Central memory CD8-positive, alpha-beta T cell (primary cell): ENCODE measurements around the gene MROH7.

Experiments
- ATAC-seq: fragments of 150-1000 bp; cut with Tn5 transposase; replicated peaks from 2 replicates; pipeline ENCODE4 v1.10.0; 2022; ENCODE audit warnings: mild to moderate bottlenecking, moderate FRiP score, moderate number of reproducible peaks; ENCODE audit not compliant: poor library complexity, severe bottlenecking; ENCODE audit errors: extremely low read depth
- DNase-seq, 2 donors: peaks; one replicate each; pipeline ENCODE4 v3.0.0; 2021; ENCODE audit warnings: low spot score in 2 of 2
- H3K27ac Mint-ChIP-seq: one replicate; pipeline ENCODE4 v1.8.0; 2022; ENCODE audit warnings: low read depth, mild to moderate bottlenecking, moderate library complexity, mixed read lengths
- H3K27me3 Mint-ChIP-seq: one replicate; pipeline ENCODE4 v1.8.0; 2022; ENCODE audit warnings: mixed read lengths
- H3K36me3 Mint-ChIP-seq: one replicate; pipeline ENCODE4 v1.8.0; 2022; ENCODE audit warnings: mild to moderate bottlenecking, moderate library complexity, mixed read lengths; ENCODE audit not compliant: insufficient read depth
- H3K4me1 Mint-ChIP-seq: one replicate; pipeline ENCODE4 v1.8.0; 2022; ENCODE audit warnings: mixed read lengths
- H3K4me3 Mint-ChIP-seq: one replicate; pipeline ENCODE4 v1.8.0; 2022; ENCODE audit warnings: mild to moderate bottlenecking, moderate library complexity, mixed read lengths
- H3K9me3 Mint-ChIP-seq: one replicate; pipeline ENCODE4 v1.8.0; 2022; ENCODE audit warnings: mixed read lengths

MROH7 gene

GRCh38 chr1:54640863-54641836 lies at the start of gene MROH7:
MROH7 (plus strand) TSS chr1:54641786; CDS start chr1:54652927, 11,141 bp downstream.
- Mint-ChIP-seq H3K36me3 (peaks cover 1% of the 10 kb centered on the region), H3K27ac (no peak within 1 kb of the TSS), H3K27me3 (peaks cover 28% of the 10 kb centered on the region), H3K4me3 (no peak within 1 kb of the TSS), H3K4me1 (no peaks in the 10 kb centered on the region), H3K9me3 (peaks cover 6% of the 10 kb centered on the region)
- ATAC-seq (no peak), DNase-seq (no peak)

GRCh38 chr1:54593571-54594160 lies 47.9 kb upstream of the MROH7 start:
- no peaks in the 10 kb centered on the region for H3K36me3 Mint-ChIP-seq
- ATAC-seq (no peak), DNase-seq (no peak)
- no peak overlapping the region for H3K27ac Mint-ChIP-seq
- no peak overlapping the region for H3K4me3 Mint-ChIP-seq
- no peaks in the 10 kb centered on the region for H3K9me3 Mint-ChIP-seq
- H3K27me3 Mint-ChIP-seq = no peaks in the 10 kb centered on the region
- peaks cover 2% of the 10 kb centered on the region for H3K4me1 Mint-ChIP-seq

- Mint-ChIP-seq H3K4me1 (no peaks in the 10 kb centered on the region), H3K36me3 (no peaks in the 10 kb centered on the region), H3K4me3 (no peak overlapping the region), H3K9me3 (no peaks in the 10 kb centered on the region), H3K27me3 (no peaks in the 10 kb centered on the region), H3K27ac (no peak overlapping the region)
- no peak for DNase-seq
- ATAC-seq = no peak
Measured at GRCh38 chr1:54594463-54594862, 47.1 kb upstream of the MROH7 start.

DNA sequence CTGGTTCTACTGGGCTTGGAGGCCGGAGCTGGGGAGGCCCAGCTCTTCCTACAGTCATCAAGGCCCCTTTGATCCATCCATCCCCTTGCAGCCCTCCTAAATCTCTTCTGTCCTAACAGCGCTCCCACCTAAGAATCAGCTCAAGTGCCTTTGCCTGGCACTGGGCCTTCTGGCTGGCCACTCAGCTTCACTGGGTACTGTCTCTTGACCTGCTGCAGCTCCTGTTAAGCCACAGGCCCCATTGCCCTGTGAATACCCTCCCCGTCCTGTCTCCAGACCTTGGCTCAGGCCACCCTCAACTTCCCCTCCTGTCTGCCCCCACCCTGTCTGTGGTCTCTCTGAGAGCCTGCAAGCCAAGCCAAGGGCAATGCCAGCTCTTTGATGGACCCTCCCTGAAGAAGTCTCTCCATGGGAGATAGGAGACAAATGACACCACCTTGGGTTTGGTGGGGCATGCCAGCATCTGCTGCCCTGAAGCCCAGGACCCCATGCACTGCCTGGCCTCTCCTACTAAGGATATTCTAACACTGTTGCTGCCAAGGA lies 45.6 kb upstream of the MROH7 start:
- Mint-ChIP-seq H3K4me1 (no peaks in the 10 kb centered on the region), H3K9me3 (no peaks in the 10 kb centered on the region), H3K36me3 (no peaks in the 10 kb centered on the region), H3K27ac (no peak overlapping the region), H3K27me3 (no peaks in the 10 kb centered on the region), H3K4me3 (no peak overlapping the region)
- no peak for ATAC-seq
- DNase-seq = no peak

DNA sequence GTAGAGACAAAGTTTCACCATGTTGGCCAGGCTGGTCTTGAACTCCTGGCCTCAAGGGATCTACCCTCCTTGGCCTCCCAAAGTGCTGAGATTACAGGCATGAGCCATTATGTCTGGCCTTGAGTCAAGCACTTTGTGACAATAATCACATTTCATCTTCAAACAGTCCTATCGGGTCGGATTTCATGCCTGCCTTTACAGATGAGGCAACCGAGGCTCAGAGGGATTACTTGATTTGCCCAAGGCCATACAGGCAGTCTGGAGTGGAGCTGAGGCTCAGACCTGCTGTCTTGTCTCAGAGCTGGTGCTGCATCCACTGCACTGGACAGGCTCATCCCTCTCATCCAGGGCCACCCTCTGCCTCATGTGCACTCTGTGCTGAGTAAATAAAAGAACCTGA lies 44.8 kb upstream of the MROH7 start:
- no peak for ATAC-seq
- H3K27me3 Mint-ChIP-seq = no peaks in the 10 kb centered on the region
- H3K9me3 Mint-ChIP-seq = no peaks in the 10 kb centered on the region
- H3K4me1 Mint-ChIP-seq = no peaks in the 10 kb centered on the region
- no peak overlapping the region for H3K27ac Mint-ChIP-seq
- no peak for DNase-seq
- H3K36me3 Mint-ChIP-seq = no peaks in the 10 kb centered on the region
- no peak overlapping the region for H3K4me3 Mint-ChIP-seq

DNA sequence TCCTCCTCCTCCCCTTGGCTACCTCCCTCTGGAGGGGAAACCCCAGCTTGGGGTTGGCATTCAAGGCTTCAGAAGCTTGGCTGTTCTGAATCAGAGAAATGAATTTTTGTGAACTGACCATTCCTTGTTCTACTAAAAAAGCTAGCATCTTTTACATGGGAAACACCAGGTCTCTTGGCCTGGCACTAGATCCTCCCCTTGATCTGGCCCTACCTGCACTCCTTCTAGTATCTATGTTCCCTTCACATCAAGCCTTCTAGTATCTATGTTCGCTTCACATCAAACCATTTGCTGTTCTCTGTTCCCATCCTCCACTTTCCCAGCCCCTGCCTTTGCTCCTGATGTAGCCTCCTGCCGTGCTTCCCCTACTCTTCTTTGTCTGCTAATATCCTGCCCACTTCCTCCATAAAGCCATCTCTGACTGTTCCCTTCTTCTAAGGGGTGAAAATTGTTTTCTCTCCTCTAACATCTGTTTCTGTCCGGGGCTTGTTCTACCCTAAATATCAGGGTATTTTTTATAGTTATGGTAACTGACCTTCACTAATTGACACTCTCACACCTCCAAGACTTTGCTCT lies 44.0 kb upstream of the MROH7 start:
- ATAC-seq = no peak
- Mint-ChIP-seq H3K4me1 (no peaks in the 10 kb centered on the region), H3K27ac (no peak overlapping the region), H3K4me3 (no peak overlapping the region), H3K36me3 (no peaks in the 10 kb centered on the region), H3K27me3 (no peaks in the 10 kb centered on the region), H3K9me3 (no peaks in the 10 kb centered on the region)
- no peak for DNase-seq

DNA sequence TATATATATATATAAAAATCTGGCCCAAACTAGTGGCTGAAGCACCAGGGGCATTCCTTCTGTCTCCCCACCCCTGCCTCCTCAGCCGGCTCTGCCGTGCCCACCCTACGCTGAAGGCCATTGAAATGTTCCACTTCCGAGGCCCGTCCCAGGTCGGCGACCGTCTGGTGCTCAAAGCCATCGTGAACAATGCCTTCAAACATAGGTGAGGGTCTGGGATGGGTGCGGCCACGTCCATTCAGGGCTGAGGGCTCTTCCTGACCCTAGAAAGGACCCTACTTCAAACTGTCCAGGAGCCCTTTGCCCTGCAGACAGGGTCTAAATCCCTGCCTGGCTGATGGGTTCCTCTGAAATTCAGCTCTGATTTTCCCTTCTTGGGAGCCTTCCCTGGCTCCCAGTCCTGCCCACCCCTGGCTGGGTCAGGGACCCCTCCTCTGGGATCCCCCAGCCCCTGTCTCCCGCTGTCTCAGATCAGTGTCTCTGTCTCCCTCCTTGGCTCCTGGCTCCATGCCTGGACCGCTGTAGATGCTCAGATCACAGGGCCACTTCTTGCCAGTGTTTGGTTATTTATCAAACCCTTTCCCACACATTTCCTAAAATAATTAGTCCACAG lies 42.3 kb upstream of the MROH7 start:
- Mint-ChIP-seq H3K4me3 (no peak overlapping the region), H3K36me3 (no peaks in the 10 kb centered on the region), H3K27ac (no peak overlapping the region), H3K4me1 (peaks cover 3% of the 10 kb centered on the region), H3K9me3 (no peaks in the 10 kb centered on the region), H3K27me3 (no peaks in the 10 kb centered on the region)
- no peak for ATAC-seq
- DNase-seq = no peak

- H3K36me3 Mint-ChIP-seq = peaks cover 1% of the 10 kb centered on the region
- no peak overlapping the region for H3K4me3 Mint-ChIP-seq
- no peak for ATAC-seq
- no peaks in the 10 kb centered on the region for H3K27me3 Mint-ChIP-seq
- DNase-seq = no peak
- H3K4me1 Mint-ChIP-seq = peaks cover 15% of the 10 kb centered on the region
- no peak overlapping the region for H3K27ac Mint-ChIP-seq
- H3K9me3 Mint-ChIP-seq = no peaks in the 10 kb centered on the region
Measured at GRCh38 chr1:54600947-54601721, 40.5 kb upstream of the MROH7 start.

DNA sequence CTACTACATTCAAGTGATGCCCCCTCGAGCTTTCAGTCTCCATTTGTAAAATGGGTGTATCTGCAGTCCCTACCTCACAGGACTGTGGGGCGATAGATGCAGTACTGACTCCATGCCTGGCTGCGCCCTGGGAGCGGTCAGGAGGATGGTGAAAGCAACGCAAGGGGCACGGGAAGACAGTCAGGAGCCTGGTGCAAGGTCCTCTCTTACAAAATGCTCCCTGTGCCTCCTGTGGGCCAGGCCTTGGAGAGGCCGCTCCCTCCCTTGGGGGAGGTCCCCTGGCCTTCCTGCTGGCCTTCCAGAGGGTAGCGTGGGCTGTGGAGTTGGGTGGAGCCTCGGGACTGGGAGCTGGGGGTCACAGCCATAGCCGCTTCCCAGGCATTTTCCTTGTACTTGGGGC lies 39.9 kb upstream of the MROH7 start:
- Mint-ChIP-seq H3K27ac (no peak overlapping the region), H3K4me1 (peaks cover 15% of the 10 kb centered on the region), H3K27me3 (no peaks in the 10 kb centered on the region), H3K36me3 (peaks cover 1% of the 10 kb centered on the region), H3K4me3 (no peak overlapping the region), H3K9me3 (no peaks in the 10 kb centered on the region)
- no peak for ATAC-seq
- DNase-seq = no peak

GRCh38 chr1:54602554-54602953 lies 39.0 kb upstream of the MROH7 start:
- H3K27me3 Mint-ChIP-seq = no peaks in the 10 kb centered on the region
- H3K27ac Mint-ChIP-seq = no peak overlapping the region
- H3K36me3 Mint-ChIP-seq = peaks cover 1% of the 10 kb centered on the region
- H3K4me1 Mint-ChIP-seq = peaks cover 15% of the 10 kb centered on the region
- ATAC-seq (no peak), DNase-seq (no peak)
- no peak overlapping the region for H3K4me3 Mint-ChIP-seq
- no peaks in the 10 kb centered on the region for H3K9me3 Mint-ChIP-seq

- no peak overlapping the region for H3K27ac Mint-ChIP-seq
- no peak overlapping the region for H3K4me3 Mint-ChIP-seq
- ATAC-seq (no peak), DNase-seq (no peak)
- H3K36me3 Mint-ChIP-seq = peaks cover 1% of the 10 kb centered on the region
- peaks cover 15% of the 10 kb centered on the region for H3K4me1 Mint-ChIP-seq
- no peaks in the 10 kb centered on the region for H3K9me3 Mint-ChIP-seq
- H3K27me3 Mint-ChIP-seq = no peaks in the 10 kb centered on the region
Measured at GRCh38 chr1:54603241-54603640, 38.3 kb upstream of the MROH7 start.

- peaks cover 1% of the 10 kb centered on the region for H3K36me3 Mint-ChIP-seq
- peaks cover 15% of the 10 kb centered on the region for H3K4me1 Mint-ChIP-seq
- no peak for ATAC-seq
- no peak overlapping the region for H3K4me3 Mint-ChIP-seq
- H3K27ac Mint-ChIP-seq = peak overlapping the region; percentile 42
- H3K9me3 Mint-ChIP-seq = no peaks in the 10 kb centered on the region
- no peaks in the 10 kb centered on the region for H3K27me3 Mint-ChIP-seq
- DNase-seq = no peak
Measured at GRCh38 chr1:54604051-54604450, 37.5 kb upstream of the MROH7 start.
